ENCODE results near the gene SEC61A1. TPM values are rescaled to one million over a fixed set of nuclear protein-coding genes. Genes with fewer than 3 reads are reported as not detected.

Gene SEC61A1
- total RNA-seq, 3 donors from 2014 or later (not counting 1 experiment from before 2014, with no cell fraction given), result 143 to 172 (median 148) TPM

- no peaks in the 10 kb centered on the region for H3K27me3 Mint-ChIP-seq (ENCODE audit: low read depth in 2 of 2)
- ATAC-seq (no peak), DNase-seq (no peak)
- H3K36me3 Mint-ChIP-seq, result no peaks in the 10 kb centered on the region
- Histone ChIP-seq H3K27ac (ENCODE audit: low read length) (no peak overlapping the region), H3K4me3 (ENCODE audit: low read length) (no peak overlapping the region), H3K9me3 (ENCODE audit: control insufficient read depth, insufficient read depth, low read length) (no peaks in the 10 kb centered on the region), H3K27me3 (ENCODE audit: control insufficient read depth, insufficient read depth, low read length) (peaks cover 4% of the 10 kb centered on the region), H3K36me3 (ENCODE audit: control insufficient read depth, insufficient read depth, low read length) (peaks cover 26% of the 10 kb centered on the region), H3K4me1 (ENCODE audit: control insufficient read depth, insufficient read depth, low read length) (peaks cover 19% of the 10 kb centered on the region)
- no peak overlapping the region for H3K4me3 Mint-ChIP-seq
- WGBS (ENCODE audit: insufficient coverage), result 86% methylated on average over 6 of the region's 6 CpGs
- peaks cover 0 to 9% of the 10 kb centered on the region in 2 donors for H3K4me1 Mint-ChIP-seq
- TF ChIP-seq, protein P1, sequence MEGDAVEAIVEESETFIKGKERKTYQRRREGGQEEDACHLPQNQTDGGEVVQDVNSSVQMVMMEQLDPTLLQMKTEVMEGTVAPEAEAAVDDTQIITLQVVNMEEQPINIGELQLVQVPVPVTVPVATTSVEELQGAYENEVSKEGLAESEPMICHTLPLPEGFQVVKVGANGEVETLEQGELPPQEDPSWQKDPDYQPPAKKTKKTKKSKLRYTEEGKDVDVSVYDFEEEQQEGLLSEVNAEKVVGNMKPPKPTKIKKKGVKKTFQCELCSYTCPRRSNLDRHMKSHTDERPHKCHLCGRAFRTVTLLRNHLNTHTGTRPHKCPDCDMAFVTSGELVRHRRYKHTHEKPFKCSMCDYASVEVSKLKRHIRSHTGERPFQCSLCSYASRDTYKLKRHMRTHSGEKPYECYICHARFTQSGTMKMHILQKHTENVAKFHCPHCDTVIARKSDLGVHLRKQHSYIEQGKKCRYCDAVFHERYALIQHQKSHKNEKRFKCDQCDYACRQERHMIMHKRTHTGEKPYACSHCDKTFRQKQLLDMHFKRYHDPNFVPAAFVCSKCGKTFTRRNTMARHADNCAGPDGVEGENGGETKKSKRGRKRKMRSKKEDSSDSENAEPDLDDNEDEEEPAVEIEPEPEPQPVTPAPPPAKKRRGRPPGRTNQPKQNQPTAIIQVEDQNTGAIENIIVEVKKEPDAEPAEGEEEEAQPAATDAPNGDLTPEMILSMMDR (IDR thresholded peaks at IDR 0.05), result no peak
- no peaks in the 10 kb centered on the region for H3K9me3 Mint-ChIP-seq
- no peak overlapping the region for H3K27ac Mint-ChIP-seq
- intact Hi-C loops (cut with micrococcal nuclease), result no loop called here
These were observed 28.3 kb downstream of the SEC61A1 start for GRCh38 chr3:128080323-128081080.

DNA sequence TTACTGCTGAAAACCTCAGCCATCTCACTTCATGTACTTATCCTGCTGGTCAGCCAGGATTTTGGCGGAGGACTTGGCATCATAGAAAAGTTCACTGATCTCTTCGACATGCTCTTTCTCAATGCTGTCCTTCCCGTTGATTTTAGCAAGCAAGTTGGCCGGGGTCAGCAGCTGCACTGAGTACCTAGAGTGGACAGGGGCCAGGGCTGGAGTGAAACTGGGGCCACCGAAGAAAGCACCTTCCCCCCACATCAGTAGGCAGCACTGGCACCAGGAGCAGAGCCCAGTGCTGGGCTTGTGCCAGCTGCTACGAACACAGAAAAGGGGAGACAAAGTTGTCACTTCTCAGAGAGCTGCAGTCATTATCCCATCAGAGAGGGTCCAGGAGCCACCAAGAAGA, 29.0 kb downstream of the SEC61A1 start:
- H3K4me3 ChIP-seq (ENCODE audit: low read length), result no peak overlapping the region
- H3K9me3 ChIP-seq (ENCODE audit: control insufficient read depth, insufficient read depth, low read length), result no peaks in the 10 kb centered on the region
- no peak for DNase-seq
- peaks cover 12% of the 10 kb centered on the region for H3K4me1 ChIP-seq (ENCODE audit: control insufficient read depth, insufficient read depth, low read length)
- 97% methylated on average over 6 of the region's 6 CpGs for WGBS (ENCODE audit: insufficient coverage)
- H3K27ac ChIP-seq (ENCODE audit: low read length), result no peak overlapping the region
- Mint-ChIP-seq H3K27me3 (ENCODE audit: low read depth in 2 of 2) (no peaks in the 10 kb centered on the region), H3K27ac (no peak overlapping the region), H3K4me1 (peaks cover 0 to 2% of the 10 kb centered on the region in 2 donors), H3K9me3 (no peaks in the 10 kb centered on the region), H3K36me3 (no peaks in the 10 kb centered on the region), H3K4me3 (no peak overlapping the region)
- intact Hi-C loops (cut with micrococcal nuclease), result no loop called here
- no peak for ATAC-seq
- peaks cover 28% of the 10 kb centered on the region for H3K36me3 ChIP-seq (ENCODE audit: control insufficient read depth, insufficient read depth, low read length)
- H3K27me3 ChIP-seq (ENCODE audit: control insufficient read depth, insufficient read depth, low read length), result peaks cover 4% of the 10 kb centered on the region
- TF ChIP-seq, protein P1 (IDR thresholded peaks at IDR 0.05), result no peak

DNA sequence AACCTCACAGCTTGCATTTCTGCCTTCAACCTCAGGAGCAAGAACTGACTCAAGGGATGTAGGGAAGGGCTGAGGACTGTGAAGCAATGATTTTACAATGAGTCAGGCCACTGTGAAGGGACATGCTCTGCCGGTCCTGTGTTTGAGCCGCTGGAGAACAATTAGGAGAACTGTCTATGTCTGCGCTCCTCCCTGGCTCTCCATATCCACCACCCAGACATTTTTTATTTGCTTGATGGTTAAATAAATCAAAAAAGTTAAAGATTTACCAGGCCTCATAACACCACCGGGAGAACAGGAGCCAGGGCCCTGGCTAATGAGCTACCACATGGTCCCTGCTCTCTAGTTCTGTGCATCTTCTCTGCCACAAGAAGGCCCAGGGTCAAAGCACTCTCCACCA, 29.6 kb downstream of the SEC61A1 start:
- peaks cover 31% of the 10 kb centered on the region for H3K36me3 ChIP-seq (ENCODE audit: control insufficient read depth, insufficient read depth, low read length)
- no peaks in the 10 kb centered on the region for H3K27me3 Mint-ChIP-seq (ENCODE audit: low read depth in 2 of 2)
- H3K27me3 ChIP-seq (ENCODE audit: control insufficient read depth, insufficient read depth, low read length), result no peaks in the 10 kb centered on the region
- ATAC-seq, result no peak
- H3K4me1 Mint-ChIP-seq, result no peaks in the 10 kb centered on the region
- no peak overlapping the region for H3K27ac ChIP-seq (ENCODE audit: low read length)
- no peak overlapping the region for H3K4me3 ChIP-seq (ENCODE audit: low read length)
- no peak overlapping the region for H3K4me3 Mint-ChIP-seq
- H3K36me3 Mint-ChIP-seq, result no peaks in the 10 kb centered on the region
- no peak for DNase-seq
- no peaks in the 10 kb centered on the region for H3K9me3 Mint-ChIP-seq
- TF ChIP-seq, protein P1 (IDR thresholded peaks at IDR 0.05), result no peak
- 100% methylated on average over 3 of the region's 4 CpGs for WGBS (ENCODE audit: insufficient coverage)
- H3K4me1 ChIP-seq (ENCODE audit: control insufficient read depth, insufficient read depth, low read length), result peaks cover 7% of the 10 kb centered on the region
- H3K27ac Mint-ChIP-seq, result no peak overlapping the region
- intact Hi-C loops (cut with micrococcal nuclease), result no loop called here
- H3K9me3 ChIP-seq (ENCODE audit: control insufficient read depth, insufficient read depth, low read length), result no peaks in the 10 kb centered on the region

- H3K4me1 Mint-ChIP-seq, result no peaks in the 10 kb centered on the region
- Histone ChIP-seq H3K9me3 (ENCODE audit: control insufficient read depth, insufficient read depth, low read length) (no peaks in the 10 kb centered on the region), H3K27me3 (ENCODE audit: control insufficient read depth, insufficient read depth, low read length) (no peaks in the 10 kb centered on the region), H3K4me3 (ENCODE audit: low read length) (no peak overlapping the region), H3K27ac (ENCODE audit: low read length) (no peak overlapping the region), H3K4me1 (ENCODE audit: control insufficient read depth, insufficient read depth, low read length) (peaks cover 1% of the 10 kb centered on the region), H3K36me3 (ENCODE audit: control insufficient read depth, insufficient read depth, low read length) (peaks cover 38% of the 10 kb centered on the region)
- H3K27ac Mint-ChIP-seq, result no peak overlapping the region
- WGBS (ENCODE audit: insufficient coverage), result 95% methylated on average over 10 of the region's 10 CpGs
- no peaks in the 10 kb centered on the region for H3K9me3 Mint-ChIP-seq
- intact Hi-C loops (cut with micrococcal nuclease), result no loop called here
- H3K36me3 Mint-ChIP-seq, result no peaks in the 10 kb centered on the region
- TF ChIP-seq, protein P1 (IDR thresholded peaks at IDR 0.05), result no peak
- no peaks in the 10 kb centered on the region for H3K27me3 Mint-ChIP-seq (ENCODE audit: low read depth in 2 of 2)
- no peak for ATAC-seq
- no peak overlapping the region for H3K4me3 Mint-ChIP-seq
- no peak for DNase-seq
These were observed 30.3 kb downstream of the SEC61A1 start for GRCh38 chr3:128082546-128082945.
